GM20000 (cell line): ENCODE data around the gene AIF1L.

ENCODE experiments used
- DNase-seq: peaks from one replicate; pipeline ENCODE4 v3.0.0; 2012; ENCODE audit warnings: low spot score
- TF ChIP-seq, protein P1 (sequence below): IDR thresholded peaks from 2 replicates; pipeline ENCODE4 v1.5.1; 2012; ENCODE audit warnings: mild to moderate bottlenecking, control low read depth; ENCODE audit errors: extremely low read depth, missing control alignments

The AIF1L gene

GRCh38 chr9:131161585-131161984, 65.3 kb downstream of the AIF1L start:
- DNase-seq, result no peak
- TF ChIP-seq, protein P1, sequence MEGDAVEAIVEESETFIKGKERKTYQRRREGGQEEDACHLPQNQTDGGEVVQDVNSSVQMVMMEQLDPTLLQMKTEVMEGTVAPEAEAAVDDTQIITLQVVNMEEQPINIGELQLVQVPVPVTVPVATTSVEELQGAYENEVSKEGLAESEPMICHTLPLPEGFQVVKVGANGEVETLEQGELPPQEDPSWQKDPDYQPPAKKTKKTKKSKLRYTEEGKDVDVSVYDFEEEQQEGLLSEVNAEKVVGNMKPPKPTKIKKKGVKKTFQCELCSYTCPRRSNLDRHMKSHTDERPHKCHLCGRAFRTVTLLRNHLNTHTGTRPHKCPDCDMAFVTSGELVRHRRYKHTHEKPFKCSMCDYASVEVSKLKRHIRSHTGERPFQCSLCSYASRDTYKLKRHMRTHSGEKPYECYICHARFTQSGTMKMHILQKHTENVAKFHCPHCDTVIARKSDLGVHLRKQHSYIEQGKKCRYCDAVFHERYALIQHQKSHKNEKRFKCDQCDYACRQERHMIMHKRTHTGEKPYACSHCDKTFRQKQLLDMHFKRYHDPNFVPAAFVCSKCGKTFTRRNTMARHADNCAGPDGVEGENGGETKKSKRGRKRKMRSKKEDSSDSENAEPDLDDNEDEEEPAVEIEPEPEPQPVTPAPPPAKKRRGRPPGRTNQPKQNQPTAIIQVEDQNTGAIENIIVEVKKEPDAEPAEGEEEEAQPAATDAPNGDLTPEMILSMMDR, result no peak

DNA sequence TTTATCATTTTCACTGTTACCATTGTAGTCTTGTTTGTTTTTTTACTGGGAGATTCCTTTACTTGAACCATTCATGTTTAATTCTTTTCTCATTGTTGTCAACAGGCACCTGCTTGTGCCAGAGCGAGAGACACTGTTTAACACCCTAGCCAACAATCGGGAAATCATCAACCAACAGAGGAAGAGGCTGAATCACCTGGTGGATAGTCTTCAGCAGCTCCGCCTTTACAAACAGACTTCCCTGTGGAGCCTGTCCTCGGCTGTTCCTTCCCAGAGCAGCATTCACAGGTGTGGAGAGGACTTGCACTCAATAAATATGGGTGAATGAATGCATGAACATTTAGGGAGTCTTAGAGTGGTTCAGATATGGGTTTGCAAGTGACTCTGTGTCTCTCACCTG, 66.6 kb downstream of the AIF1L start:
- TF ChIP-seq, protein P1, result no peak
- DNase-seq, result no peak

- TF ChIP-seq, protein P1, result no peak
- no peak for DNase-seq
Observed at GRCh38 chr9:131165523-131165922, 69.2 kb downstream of the AIF1L start.

DNA sequence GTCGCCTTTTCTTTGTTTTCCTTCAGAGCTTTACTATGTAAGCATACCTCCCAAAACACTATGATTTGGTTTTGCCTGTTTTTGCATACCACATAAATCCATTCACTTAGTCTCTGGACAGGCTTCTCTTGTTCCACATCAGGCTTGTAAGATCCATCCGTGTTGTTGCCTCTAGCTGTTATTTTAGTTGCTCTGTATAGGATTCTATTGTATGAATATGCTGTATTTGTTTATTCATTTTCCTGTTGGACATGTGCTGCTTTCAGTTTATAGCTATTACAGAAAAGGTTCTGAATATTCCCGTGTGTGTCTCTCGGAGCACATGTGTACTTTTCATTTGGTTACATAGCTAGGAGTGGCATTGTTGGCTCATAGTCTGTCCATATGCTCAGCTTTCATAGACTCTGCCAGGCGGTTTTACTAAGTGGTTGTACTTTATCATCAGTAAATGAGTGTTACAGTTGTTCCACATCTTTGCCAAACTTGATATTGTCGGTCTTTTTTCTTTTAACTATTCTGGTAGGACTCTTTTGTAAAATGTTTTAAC, 70.9 kb downstream of the AIF1L start:
- TF ChIP-seq, protein P1, result no peak
- no peak for DNase-seq

DNA sequence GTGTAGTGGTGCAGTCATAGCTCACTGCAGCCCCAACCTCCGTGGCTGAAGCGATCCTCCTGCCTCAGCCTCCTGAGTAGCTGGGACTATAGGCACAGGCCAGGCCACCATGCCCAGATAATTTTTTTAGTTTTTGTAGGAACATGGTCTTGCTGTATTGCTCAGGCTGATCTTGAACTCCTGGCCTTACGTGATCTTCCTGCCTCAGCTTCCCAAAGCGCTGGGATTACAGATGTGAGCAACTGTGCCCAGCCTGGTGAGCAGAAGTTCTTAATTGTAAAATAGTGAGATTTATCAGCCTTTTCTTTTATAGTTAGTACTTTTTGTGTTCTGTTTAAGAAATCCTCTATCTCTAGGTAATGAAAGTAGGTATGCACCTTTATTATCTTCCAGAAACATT, 71.6 kb downstream of the AIF1L start:
- DNase-seq, result no peak
- TF ChIP-seq, protein P1, result no peak

DNA sequence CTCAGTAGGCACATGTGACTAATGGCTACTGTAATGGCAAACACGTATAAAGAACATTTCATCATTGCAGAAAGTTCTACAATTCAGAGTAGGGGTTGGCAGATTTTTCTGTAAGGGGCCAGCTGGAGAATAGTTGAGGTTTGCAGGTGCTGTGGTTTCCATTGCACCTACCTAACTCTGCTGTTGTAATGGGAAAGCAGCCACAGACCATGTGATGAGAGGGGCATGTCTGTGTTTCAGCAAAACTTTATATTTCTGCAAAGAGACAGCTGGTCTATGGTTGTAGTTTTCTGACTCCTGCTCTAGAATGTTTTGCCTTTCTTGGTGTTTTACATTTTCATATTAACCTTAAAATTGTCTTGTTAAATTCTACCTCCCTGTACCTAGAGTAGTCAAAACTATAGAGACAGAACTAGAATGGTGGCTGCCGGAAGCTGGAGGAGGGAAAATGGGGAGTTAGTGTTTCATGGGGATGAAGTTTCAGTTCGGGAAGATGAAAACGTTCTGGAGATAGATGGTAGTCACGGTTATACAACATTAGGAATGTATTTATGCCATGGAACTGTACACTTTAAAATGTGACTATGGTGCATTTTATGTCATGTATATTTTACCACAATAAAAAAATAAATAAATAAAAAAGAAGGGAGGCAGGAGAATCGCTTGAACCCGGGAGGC, 73.4 kb downstream of the AIF1L start:
- no peak for DNase-seq
- TF ChIP-seq, protein P1, result no peak
